Transverse colon (tissue), 4 donors: ENCODE data around the gene PRDM1. TPM values are rescaled to one million over a fixed set of nuclear protein-coding genes. Genes with fewer than 3 reads are reported as not detected.

Experiments
- DNase-seq: peaks from one replicate; pipeline ENCODE4 v3.0.0-alpha.2; 2019
- H3K27ac ChIP-seq, 4 donors: fragments of 200-600 bp; sonication (generic); 2 replicates each; pipeline ENCODE4 v1.5.1; 2016 to 2018; ENCODE audit warnings: inconsistent platforms in 4 of 4
- H3K27me3 ChIP-seq: fragments of 200-600 bp; sonication (generic); 2 replicates; pipeline ENCODE4 v1.5.1; 2017; ENCODE audit warnings: inconsistent platforms
- H3K36me3 ChIP-seq, 4 donors: fragments of 200-600 bp; sonication (generic); 2 replicates each; pipeline ENCODE4 v1.5.1; 2017 to 2019; ENCODE audit warnings: inconsistent platforms in 4 of 4
- H3K4me1 ChIP-seq, 4 donors: fragments of 200-600 bp; sonication (generic); 2 replicates each; pipeline ENCODE4 v1.5.1; 2017 to 2020; ENCODE audit warnings: inconsistent platforms in 4 of 4
- H3K4me3 ChIP-seq, 4 donors: fragments of 200-600 bp; sonication (generic); 1 replicate in 1 of 4; 2 replicates in 3 of 4; pipeline versions ENCODE4 v1.5.1 to v1.6.1; 2017 to 2019; ENCODE audit warnings: inconsistent platforms in 4 of 4
- H3K9me3 ChIP-seq, 2 donors: fragments of 200-600 bp; sonication (generic); 2 replicates each; pipeline ENCODE4 v1.5.1; 2017 to 2019; ENCODE audit warnings: inconsistent platforms in 2 of 2
- CTCF ChIP-seq, 5 experiments: fragments of 200-600 bp in 3 of 5; fragments of 450-650 bp in 2 of 5; sonication (generic) in 3 of 5; IDR thresholded peaks; 1 replicate in 2 of 5; 2 replicates in 3 of 5; pipeline ENCODE4 v1.5.1; 2016 to 2017; ENCODE audit warnings: antibody characterized with exemption in 5 of 5, inconsistent platforms in 3 of 5, mild to moderate bottlenecking in 2 of 5, moderate library complexity in 1 of 5
- EP300 ChIP-seq: sonication (generic); formaldehyde crosslinking; IDR thresholded peaks from one replicate; pipeline ENCODE4 v1.6.1; 2017; ENCODE audit warnings: antibody characterized with exemption, low read depth
- POLR2A ChIP-seq: fragments of 450-650 bp; IDR thresholded peaks from one replicate; pipeline ENCODE4 v1.6.1; 2016; ENCODE audit warnings: antibody characterized with exemption, mild to moderate bottlenecking, moderate library complexity
- POLR2AphosphoS5 ChIP-seq, 3 donors: sonication (generic); formaldehyde crosslinking; IDR thresholded peaks; one replicate each; pipeline ENCODE4 v1.6.1; 2016; ENCODE audit warnings: antibody characterized with exemption in 3 of 3
- WGBS, 2 donors: methylation state at CpG; one replicate each; pipeline ENCODE4 v1.1.5; 2018; ENCODE audit warnings: low coverage in 1 of 2; 5-methylcytosine and 5-hydroxymethylcytosine counted together
- in situ Hi-C, 4 donors: fragments of 200-750 bp; cut with MboI; loops; one replicate each; pipeline versions ENCODE4 v1.15.0 to v1.15.1; 2017; ENCODE audit warnings: low sequenced_read_pairs in 3 of 4, low pct_ligation_motif_present in 1 of 4, low pct_unique_long_range_greater_than_20kb in 1 of 4
- intact Hi-C: fragments of 100-400 bp; cut with DNase I; formaldehyde crosslinking; loops from one replicate; pipeline ENCODE4 v1.15.1; 2023; ENCODE audit warnings: low total_unique reads
- total RNA-seq, 4 donors: library from RNA; depleted of rRNA; stranded (reverse); fragments of >200 nt; gene quantifications; one replicate each; pipeline ENCODE4 v1.1.0, GENCODE V29; 2016

PRDM1 gene
- total RNA-seq: 10 to 100 TPM in 3 of 4 donors, 1 to 10 TPM in 1; 2.4 to 32.4 (median 18.6) TPM

GRCh38 chr6:106085984-106086813 is at the start of gene PRDM1:
PRDM1 (plus strand) TSS chr6:106086336; CDS start chr6:106086554, 218 bp downstream.
- Histone ChIP-seq H3K4me3 (peak within 1 kb of the TSS; percentile 6 to 67 (median 38)), H3K27ac (peak within 1 kb of the TSS; percentile 72 to 84 (median 78)), H3K36me3 (no peaks in the 10 kb centered on the region), H3K4me1 (peaks cover 0 to 31% (median 8%) of the 10 kb centered on the region in 4 donors), H3K27me3 (peaks cover 34% of the 10 kb centered on the region), H3K9me3 (no peaks in the 10 kb centered on the region)
- 0 to 1% methylated on average over 12 to 44 of the region's 44 CpGs for WGBS, 2 donors
- TF ChIP-seq EP300: no peak
- peak; percentile 84 for TF ChIP-seq POLR2A
- peak; percentile 61 to 96 (median 89) for TF ChIP-seq POLR2AphosphoS5 (IDR thresholded peaks at IDR 0.05)
- peak in 4 of 5 experiments; percentile 17 to 66 (median 30) for TF ChIP-seq CTCF (IDR thresholded peaks at IDR 0.05)
- intact Hi-C loops: no loop called here
- DNase-seq: peak; percentile 95
- in situ Hi-C loops: loop anchor here in 1 of 4 donors (25.0 kb wide), 1 partner anchor 599 kb away; no protein-coding TSS in a partner anchor

GRCh38 chr6:106037060-106037459 is 49.1 kb upstream of the PRDM1 start:
- in situ Hi-C loops: no loop called here

GRCh38 chr6:106039897-106040592 is 46.1 kb upstream of the PRDM1 start:
- no peaks in the 10 kb centered on the region for H3K27me3 ChIP-seq
- no peak overlapping the region for H3K27ac ChIP-seq
- H3K9me3 ChIP-seq: peaks cover 0 to 5% of the 10 kb centered on the region in 2 donors
- H3K4me3 ChIP-seq: no peak overlapping the region
- in situ Hi-C loops (no loop called here), intact Hi-C loops (no loop called here)
- peaks cover 0 to 4% (median under 1%) of the 10 kb centered on the region in 4 donors for H3K4me1 ChIP-seq
- no peak for TF ChIP-seq POLR2AphosphoS5 (IDR thresholded peaks at IDR 0.05)
- TF ChIP-seq CTCF (IDR thresholded peaks at IDR 0.05): no peak
- TF ChIP-seq EP300: no peak
- TF ChIP-seq POLR2A: no peak
- H3K36me3 ChIP-seq: peaks cover 0 to 2% (median 0%) of the 10 kb centered on the region in 4 donors
- WGBS, 2 donors: 83 to 86% methylated on average over 1 to 6 of the region's 6 CpGs
- no peak for DNase-seq

More at GRCh38 chr6:106037060-106037459, 49.1 kb upstream of the PRDM1 start:
- no peak overlapping the region for H3K27ac ChIP-seq
- intact Hi-C loops: no loop called here
- no peak overlapping the region for H3K4me3 ChIP-seq
- DNase-seq: no peak
- H3K27me3 ChIP-seq: no peaks in the 10 kb centered on the region
- H3K36me3 ChIP-seq: peaks cover 0 to 2% (median 0%) of the 10 kb centered on the region in 4 donors
- peaks cover 0 to 5% of the 10 kb centered on the region in 2 donors for H3K9me3 ChIP-seq
- no peaks in the 10 kb centered on the region for H3K4me1 ChIP-seq
- no peak for TF ChIP-seq POLR2A

GRCh38 chr6:106044151-106044550 is 42.0 kb upstream of the PRDM1 start:
- Histone ChIP-seq H3K4me3 (no peak overlapping the region), H3K9me3 (no peaks in the 10 kb centered on the region), H3K4me1 (peaks cover 0 to 4% (median 2%) of the 10 kb centered on the region in 4 donors), H3K27me3 (no peaks in the 10 kb centered on the region), H3K27ac (no peak overlapping the region), H3K36me3 (no peaks in the 10 kb centered on the region)
- no peak for TF ChIP-seq POLR2A
- TF ChIP-seq CTCF (IDR thresholded peaks at IDR 0.05): no peak
- TF ChIP-seq EP300: no peak
- TF ChIP-seq POLR2AphosphoS5 (IDR thresholded peaks at IDR 0.05): no peak
- in situ Hi-C loops (no loop called here), intact Hi-C loops (no loop called here)
- DNase-seq: no peak
- 75 to 78% methylated on average over 1 of the region's 1 CpG for WGBS, 2 donors
